Iris pigment epithelial cell (primary cell): ENCODE measurements around the gene ACSL5.
A peak's percentile ranks its signal among the peaks of the same experiment; 100 is the strongest.

Source experiments
- DNase-seq: peaks from one replicate; pipeline ENCODE4 v3.0.0-alpha.2; 2011; ENCODE audit warnings: low read depth

The ACSL5 gene

DNA sequence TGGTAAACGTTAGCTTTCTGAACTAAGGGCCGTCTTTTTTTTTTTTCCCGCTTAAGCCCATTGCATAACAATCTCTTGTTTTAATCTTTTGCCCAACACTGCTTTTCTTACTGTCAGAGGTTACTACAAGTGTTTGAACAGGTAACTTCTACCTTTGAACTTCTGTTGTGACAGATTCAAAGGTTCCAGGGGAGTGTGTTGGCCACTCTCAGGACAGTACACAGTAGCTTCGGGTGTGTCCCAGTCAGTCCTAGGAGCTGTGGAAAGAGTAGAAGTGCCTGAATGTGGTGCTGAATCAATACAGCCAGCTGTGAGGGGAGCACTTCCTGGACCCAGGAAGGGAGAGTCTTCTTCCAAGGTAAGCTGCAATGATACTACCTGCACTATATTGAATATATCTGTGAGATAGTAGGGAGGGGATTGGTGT lies at the start of gene ACSL5:
Gene ACSL5 (plus strand): TSS at position 205 of the 427 bp plus-strand sequence. CDS start 20,831 bp downstream, outside the sequence.
- DNase-seq = no peak

GRCh38 chr10:112327678-112328077 lies 46.2 kb upstream of the ACSL5 start:
- no peak for DNase-seq

- DNase-seq = no peak
Observed at GRCh38 chr10:112330162-112330561, 43.8 kb upstream of the ACSL5 start.

GRCh38 chr10:112330607-112331160 lies 43.2 kb upstream of the ACSL5 start:
- no peak for DNase-seq

- no peak for DNase-seq
Observed at GRCh38 chr10:112332022-112332421, 41.9 kb upstream of the ACSL5 start.

GRCh38 chr10:112332509-112333228 lies 41.2 kb upstream of the ACSL5 start:
- peak; percentile 23 for DNase-seq

- no peak for DNase-seq
Observed at GRCh38 chr10:112333452-112333851, 40.5 kb upstream of the ACSL5 start.

DNA sequence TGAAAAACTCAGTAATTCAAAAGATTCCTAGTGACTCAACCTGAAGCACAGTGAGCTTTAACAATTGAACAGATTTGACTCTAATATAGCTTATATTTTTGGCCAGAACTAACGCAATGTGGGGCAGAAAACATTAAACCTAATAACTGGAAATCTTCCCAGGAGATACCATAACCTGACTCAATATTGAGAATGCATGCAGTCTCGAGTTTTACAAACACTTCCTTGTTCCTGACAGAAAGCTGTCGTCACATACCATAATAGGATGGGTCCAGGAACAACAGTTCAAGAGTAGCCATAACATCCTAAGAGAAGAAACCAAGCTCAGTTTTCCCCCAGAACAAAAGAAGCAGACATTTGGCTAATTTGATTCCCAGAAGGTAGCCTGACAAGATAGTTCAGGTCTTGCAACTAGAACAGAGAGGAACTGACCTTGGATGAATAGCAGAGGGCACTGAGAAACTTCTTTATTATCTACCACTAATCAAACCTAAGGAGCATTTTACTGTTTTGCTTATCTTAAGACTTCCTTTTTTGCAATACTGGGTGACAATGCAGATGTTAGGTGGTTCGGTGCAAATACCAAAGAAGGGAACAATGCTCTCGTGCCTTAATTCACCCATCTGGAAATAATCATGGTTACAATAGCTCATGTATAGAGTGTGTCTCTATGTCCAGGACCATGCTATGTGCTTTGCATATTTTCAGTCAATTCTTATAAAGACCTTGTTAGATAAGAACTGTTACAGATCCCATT lies 38.6 kb upstream of the ACSL5 start:
- DNase-seq = peak; percentile 40

GRCh38 chr10:112335868-112336265 lies 38.0 kb upstream of the ACSL5 start:
- no peak for DNase-seq

GRCh38 chr10:112336556-112337201 lies 37.2 kb upstream of the ACSL5 start:
- DNase-seq = no peak

- no peak for DNase-seq
Observed at GRCh38 chr10:112338957-112339356, 35.0 kb upstream of the ACSL5 start.

DNA sequence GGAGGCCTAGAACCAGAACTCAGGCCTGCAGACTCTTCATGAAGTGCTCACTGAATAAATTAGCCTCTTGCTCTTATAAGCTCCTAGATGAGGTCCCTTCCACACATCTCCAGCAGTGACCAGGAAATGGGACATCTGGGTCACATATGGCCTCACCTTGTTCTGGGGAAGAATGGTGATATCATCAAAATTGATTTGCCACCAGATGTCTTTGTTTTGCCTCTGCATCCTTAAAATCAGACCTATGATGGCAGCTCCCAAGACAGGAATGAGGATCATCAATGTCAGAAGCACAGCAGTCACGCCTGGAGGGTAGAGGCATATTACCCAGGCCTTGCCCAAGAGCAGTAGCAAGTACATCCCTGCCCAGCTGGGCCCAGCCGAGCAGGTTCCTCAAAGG lies 33.3 kb upstream of the ACSL5 start:
- no peak for DNase-seq

GRCh38 chr10:112343056-112343806 lies 30.7 kb upstream of the ACSL5 start:
- no peak for DNase-seq

- DNase-seq = no peak
Observed at GRCh38 chr10:112344261-112344660, 29.7 kb upstream of the ACSL5 start.

- DNase-seq = no peak
Observed at GRCh38 chr10:112345202-112345601, 28.7 kb upstream of the ACSL5 start.

- DNase-seq = no peak
Observed at GRCh38 chr10:112345743-112346142, 28.2 kb upstream of the ACSL5 start.

GRCh38 chr10:112346774-112347173 lies 27.1 kb upstream of the ACSL5 start:
- DNase-seq = no peak

DNA sequence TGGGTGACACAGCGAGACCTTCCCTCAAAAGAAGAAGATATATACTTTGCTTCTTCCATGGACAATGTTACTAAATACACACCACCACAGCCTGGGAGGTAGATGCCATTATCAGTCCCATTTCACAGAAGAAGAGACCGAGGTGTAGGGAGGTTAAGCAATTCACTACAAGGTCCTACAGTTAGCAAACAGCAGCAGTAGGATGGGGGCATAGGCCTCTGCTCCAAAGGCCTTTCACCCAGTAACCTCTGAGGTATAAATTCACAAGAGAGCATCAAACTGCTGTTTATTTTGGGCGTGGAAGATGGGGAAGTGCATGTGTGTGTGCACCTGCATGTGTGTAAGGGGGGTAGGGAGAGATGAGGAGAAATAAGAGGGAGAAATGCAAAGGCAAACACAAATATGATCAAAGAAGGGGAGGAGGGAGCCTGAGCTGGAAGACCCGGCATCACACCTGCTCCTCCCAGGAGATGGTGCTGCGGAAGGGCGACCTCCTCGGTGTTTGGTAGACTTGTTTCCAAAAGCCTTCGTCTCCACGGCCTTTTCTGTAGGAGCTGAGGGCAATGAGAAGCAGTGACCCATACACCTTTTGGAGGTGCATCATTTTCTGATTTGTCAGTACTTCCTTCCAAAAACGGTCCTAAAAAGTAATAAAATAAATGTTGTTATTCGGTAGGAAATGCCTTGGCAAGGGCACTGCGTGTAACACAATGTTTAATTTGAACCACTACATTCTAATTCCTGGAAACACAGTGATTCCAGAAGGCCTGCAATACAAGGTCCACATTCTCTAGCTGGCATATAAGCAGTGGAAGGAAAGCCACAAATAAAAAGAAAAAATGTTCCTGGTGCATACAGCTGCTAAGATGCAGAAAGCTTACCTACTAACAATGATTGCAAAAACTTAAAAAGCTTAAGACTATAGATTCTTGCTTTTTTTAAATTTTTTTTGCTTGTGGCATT lies 25.9 kb upstream of the ACSL5 start:
- DNase-seq = no peak

DNA sequence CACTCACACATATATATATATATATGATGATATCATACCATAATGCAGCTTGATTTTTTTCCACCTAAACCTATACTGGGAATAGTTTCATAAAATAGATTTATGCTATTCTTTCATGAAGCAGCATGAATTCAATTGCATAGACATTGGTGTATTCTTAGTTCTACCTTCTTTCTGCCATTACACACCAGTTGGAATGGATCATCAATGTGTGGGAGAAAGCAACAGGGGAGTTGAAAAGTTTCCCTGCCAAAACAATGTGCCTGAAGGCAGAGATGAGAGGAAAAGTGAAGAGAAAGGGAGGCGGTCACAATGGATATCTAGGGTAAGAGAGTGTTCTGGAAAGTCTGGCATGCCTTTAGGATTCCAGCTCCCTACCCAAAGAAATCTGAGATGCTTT lies 25.2 kb upstream of the ACSL5 start:
- no peak for DNase-seq

DNA sequence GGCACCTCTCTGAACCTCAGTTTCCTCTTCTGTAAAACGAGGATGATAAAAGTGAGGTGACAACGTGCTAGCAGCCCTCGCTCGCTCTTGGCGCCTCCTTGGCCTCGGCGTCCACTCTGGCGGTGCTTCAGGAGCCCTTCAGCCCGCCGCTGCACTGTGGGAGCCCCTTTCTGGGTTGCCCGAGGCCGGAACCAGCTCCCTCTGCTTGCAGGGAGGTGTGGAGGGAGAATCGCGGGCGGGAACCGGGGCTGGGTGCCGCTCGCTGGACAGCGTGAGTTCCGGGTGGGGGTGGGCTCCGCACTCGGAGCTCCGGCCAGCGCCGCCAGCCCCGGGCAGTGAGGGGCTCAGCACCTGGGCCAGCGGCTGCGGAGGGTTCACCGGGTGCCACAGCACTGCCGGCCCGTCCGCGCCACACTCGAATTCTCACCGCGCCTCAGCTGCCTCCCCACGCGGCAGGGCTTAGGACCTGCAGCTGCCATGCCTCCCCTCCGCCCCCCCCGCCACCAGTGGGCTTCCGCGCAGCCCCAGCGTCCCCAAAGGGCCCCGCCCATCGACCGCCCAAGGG lies 24.3 kb upstream of the ACSL5 start:
- no peak for DNase-seq
